ENCODE data around the gene MAL.

DNA sequence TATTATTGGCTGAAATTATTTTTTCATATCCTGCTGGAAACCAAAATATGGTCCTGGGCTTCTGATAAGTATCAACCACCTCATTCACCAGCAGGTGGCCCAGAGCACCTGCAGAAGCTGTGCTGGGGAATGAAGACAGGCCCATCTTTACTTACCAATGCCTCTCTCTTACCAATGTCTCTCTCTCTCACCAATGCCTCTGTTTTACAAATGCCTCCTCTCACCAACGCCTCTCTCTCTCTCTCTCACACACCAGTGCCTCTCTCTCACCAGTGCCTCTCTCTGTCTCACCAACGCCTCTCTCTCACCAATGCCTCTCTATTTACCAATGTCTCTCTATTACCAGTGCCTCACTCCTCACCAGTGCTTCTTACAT lies 2.3 kb upstream of the MAL start:
- TF ChIP-seq MAFK (IDR thresholded peaks at IDR 0.05; ENCODE audit: low read depth, low read length) (no peak), CHD1 (IDR thresholded peaks at IDR 0.05; ENCODE audit: low read depth, low read length) (no peak), POLR2A (IDR thresholded peaks at IDR 0.05; ENCODE audit: low read depth, low read length) (no peak), SMC3 (IDR thresholded peaks at IDR 0.05; ENCODE audit: low read depth, low read length) (no peak), NFE2L2 (IDR thresholded peaks at IDR 0.05; ENCODE audit: low read depth, low read length) (no peak), BHLHE40 (IDR thresholded peaks at IDR 0.05; ENCODE audit: low read depth, low read length) (no peak), RAD21 (IDR thresholded peaks at IDR 0.05; ENCODE audit: low read length) (no peak), MAZ (IDR thresholded peaks at IDR 0.05; ENCODE audit: borderline replicate concordance, low read depth, low read length) (no peak)
- TF ChIP-seq, protein P1, sequence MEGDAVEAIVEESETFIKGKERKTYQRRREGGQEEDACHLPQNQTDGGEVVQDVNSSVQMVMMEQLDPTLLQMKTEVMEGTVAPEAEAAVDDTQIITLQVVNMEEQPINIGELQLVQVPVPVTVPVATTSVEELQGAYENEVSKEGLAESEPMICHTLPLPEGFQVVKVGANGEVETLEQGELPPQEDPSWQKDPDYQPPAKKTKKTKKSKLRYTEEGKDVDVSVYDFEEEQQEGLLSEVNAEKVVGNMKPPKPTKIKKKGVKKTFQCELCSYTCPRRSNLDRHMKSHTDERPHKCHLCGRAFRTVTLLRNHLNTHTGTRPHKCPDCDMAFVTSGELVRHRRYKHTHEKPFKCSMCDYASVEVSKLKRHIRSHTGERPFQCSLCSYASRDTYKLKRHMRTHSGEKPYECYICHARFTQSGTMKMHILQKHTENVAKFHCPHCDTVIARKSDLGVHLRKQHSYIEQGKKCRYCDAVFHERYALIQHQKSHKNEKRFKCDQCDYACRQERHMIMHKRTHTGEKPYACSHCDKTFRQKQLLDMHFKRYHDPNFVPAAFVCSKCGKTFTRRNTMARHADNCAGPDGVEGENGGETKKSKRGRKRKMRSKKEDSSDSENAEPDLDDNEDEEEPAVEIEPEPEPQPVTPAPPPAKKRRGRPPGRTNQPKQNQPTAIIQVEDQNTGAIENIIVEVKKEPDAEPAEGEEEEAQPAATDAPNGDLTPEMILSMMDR (conservative IDR thresholded peaks at IDR 0.05; ENCODE audit: low read depth, low read length), result no peak
- TF ChIP-seq, protein P2, sequence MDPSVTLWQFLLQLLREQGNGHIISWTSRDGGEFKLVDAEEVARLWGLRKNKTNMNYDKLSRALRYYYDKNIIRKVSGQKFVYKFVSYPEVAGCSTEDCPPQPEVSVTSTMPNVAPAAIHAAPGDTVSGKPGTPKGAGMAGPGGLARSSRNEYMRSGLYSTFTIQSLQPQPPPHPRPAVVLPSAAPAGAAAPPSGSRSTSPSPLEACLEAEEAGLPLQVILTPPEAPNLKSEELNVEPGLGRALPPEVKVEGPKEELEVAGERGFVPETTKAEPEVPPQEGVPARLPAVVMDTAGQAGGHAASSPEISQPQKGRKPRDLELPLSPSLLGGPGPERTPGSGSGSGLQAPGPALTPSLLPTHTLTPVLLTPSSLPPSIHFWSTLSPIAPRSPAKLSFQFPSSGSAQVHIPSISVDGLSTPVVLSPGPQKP (IDR thresholded peaks at IDR 0.05; ENCODE audit: borderline replicate concordance, low read depth, low read length), result no peak

All from IMR-90 (cell line).